Lower leg skin (tissue), 3 donors: ENCODE measurements around the gene PRR20A.

Source experiments
- CTCF ChIP-seq, 3 donors: fragments of 450-650 bp; IDR thresholded peaks; one replicate each; pipeline ENCODE4 v1.5.1; 2016; ENCODE audit warnings: antibody characterized with exemption in 3 of 3, mild to moderate bottlenecking in 3 of 3, moderate library complexity in 2 of 3
- POLR2A ChIP-seq, 2 donors: fragments of 450-650 bp; IDR thresholded peaks; one replicate each; pipeline ENCODE4 v1.6.1; 2016 to 2017; ENCODE audit warnings: antibody characterized with exemption in 2 of 2, mild to moderate bottlenecking in 1 of 2, moderate library complexity in 1 of 2

- no peak for TF ChIP-seq CTCF (IDR thresholded peaks at IDR 0.05)
- no peak for TF ChIP-seq POLR2A (IDR thresholded peaks at IDR 0.05)
Measured at GRCh38 chr13:57138988-57139387, 1.7 kb upstream of the PRR20A start.
